Neuronal stem cell (in vitro differentiated cells): Measurements from ENCODE around the gene UMODL1.
A peak's percentile ranks its signal among the peaks of the same experiment; 100 is the strongest.

Source experiments
- DNase-seq: peaks from one replicate; pipeline ENCODE4 v3.0.0-alpha.2; 2013; ENCODE audit warnings: low spot score
- H2AFZ ChIP-seq: one replicate; pipeline ENCODE4 v1.6.1; 2013; ENCODE audit warnings: mild to moderate bottlenecking, low read length, inconsistent platforms
- H2AK5ac ChIP-seq: 2 replicates; pipeline ENCODE4 v1.6.1; 2013; ENCODE audit warnings: low read depth, mild to moderate bottlenecking, inconsistent platforms, low read length, moderate library complexity, mixed read lengths
- H2BK120ac ChIP-seq: 2 replicates; pipeline ENCODE4 v1.6.1; 2013; ENCODE audit warnings: low read depth, mild to moderate bottlenecking, inconsistent platforms, low read length, moderate library complexity, mixed read lengths
- H2BK12ac ChIP-seq: one replicate; pipeline ENCODE4 v1.6.1; 2013; ENCODE audit warnings: low read length, inconsistent platforms
- H2BK15ac ChIP-seq: 2 replicates; pipeline ENCODE4 v1.6.1; 2013; ENCODE audit warnings: mild to moderate bottlenecking, low read length, inconsistent platforms, mixed read lengths
- H2BK5ac ChIP-seq: one replicate; pipeline ENCODE4 v1.6.1; 2013; ENCODE audit warnings: inconsistent platforms, mild to moderate bottlenecking, low read length, moderate library complexity
- H3K14ac ChIP-seq: one replicate; pipeline ENCODE4 v1.6.1; 2013; ENCODE audit warnings: low read length, inconsistent platforms
- H3K18ac ChIP-seq: 2 replicates; pipeline ENCODE4 v1.6.1; 2013; ENCODE audit warnings: low read length, inconsistent platforms
- H3K23ac ChIP-seq: 2 replicates; pipeline ENCODE4 v1.6.1; 2013; ENCODE audit warnings: low read depth, mild to moderate bottlenecking, mixed read lengths, low read length, inconsistent platforms; ENCODE audit not compliant: poor library complexity
- H3K27ac ChIP-seq: replicated peaks from 3 replicates; pipeline ENCODE4 v1.5.1; 2013; ENCODE audit warnings: low read length, inconsistent platforms
- H3K27me3 ChIP-seq, 3 experiments: 2 replicates each; pipeline ENCODE4 v1.6.1; 2013; ENCODE audit warnings: low read length in 3 of 3, mild to moderate bottlenecking in 2 of 3, inconsistent platforms in 1 of 3, low read depth in 1 of 3, mixed read lengths in 1 of 3, moderate library complexity in 1 of 3; ENCODE audit not compliant: control insufficient read depth in 3 of 3, insufficient read depth in 3 of 3
- H3K36me3 ChIP-seq, 2 donors: replicated peaks in 1 of 2; 2 replicates each; pipeline ENCODE4 v1.6.1; 2013; ENCODE audit warnings: low read length in 2 of 2; ENCODE audit not compliant: control insufficient read depth in 2 of 2, insufficient read depth in 2 of 2
- H3K4ac ChIP-seq: 2 replicates; pipeline ENCODE4 v1.6.1; 2013; ENCODE audit warnings: inconsistent platforms, mild to moderate bottlenecking, low read length, moderate library complexity
- H3K4me1 ChIP-seq, 2 donors: 1 replicate in 1 of 2; 2 replicates in 1 of 2; pipeline ENCODE4 v1.6.1; 2013; ENCODE audit warnings: low read length in 2 of 2, low read depth in 1 of 2; ENCODE audit not compliant: control insufficient read depth in 2 of 2, insufficient read depth in 1 of 2
- H3K4me2 ChIP-seq: one replicate; pipeline ENCODE4 v1.6.1; 2013; ENCODE audit warnings: mild to moderate bottlenecking, low read length, inconsistent platforms; ENCODE audit not compliant: insufficient read depth, poor library complexity, severe bottlenecking
- H3K4me3 ChIP-seq, 2 donors: 2 replicates each; pipeline ENCODE4 v1.5.1; 2013; ENCODE audit warnings: low read length in 2 of 2, mild to moderate bottlenecking in 2 of 2, inconsistent platforms in 1 of 2, moderate library complexity in 1 of 2
- H3K79me1 ChIP-seq: one replicate; pipeline ENCODE4 v1.6.1; 2013; ENCODE audit warnings: low read depth, mild to moderate bottlenecking, inconsistent platforms, low read length, moderate library complexity
- H3K9ac ChIP-seq: one replicate; pipeline ENCODE4 v1.6.1; 2013; ENCODE audit warnings: mild to moderate bottlenecking, low read depth, low read length, inconsistent platforms; ENCODE audit not compliant: poor library complexity
- H3K9me3 ChIP-seq, 2 donors: replicated peaks in 1 of 2; 2 replicates each; pipeline versions ENCODE3 to v1.6.1; 2013; ENCODE audit warnings: low read length in 2 of 2, mild to moderate bottlenecking in 2 of 2, inconsistent platforms in 1 of 2, low read depth in 1 of 2, mixed read lengths in 1 of 2, moderate library complexity in 1 of 2; ENCODE audit not compliant: control insufficient read depth in 2 of 2, insufficient read depth in 1 of 2
- H4K8ac ChIP-seq: one replicate; pipeline ENCODE4 v1.6.1; 2013; ENCODE audit warnings: low read depth, mild to moderate bottlenecking, inconsistent platforms, low read length, moderate library complexity
- H4K91ac ChIP-seq: one replicate; pipeline ENCODE4 v1.6.1; 2013; ENCODE audit warnings: low read length, low read depth, mild to moderate bottlenecking, inconsistent platforms; ENCODE audit not compliant: poor library complexity
- WGBS, 2 donors: extraction: QIAGEN DNeasy Blood & Tissue Kit; methylation state at CpG; one replicate each; pipeline ENCODE4 v1.1.7; 2013; ENCODE audit warnings: missing lambda C conversion rate in 2 of 2, mixed read lengths in 1 of 2; ENCODE audit not compliant: insufficient read length in 2 of 2, insufficient replicate concordance in 1 of 2; ENCODE audit errors: extremely low coverage in 2 of 2; 5-methylcytosine and 5-hydroxymethylcytosine counted together

UMODL1 gene

GRCh38 chr21:42082501-42083360 is 11.6 kb downstream of the UMODL1 start:
- Histone ChIP-seq H2AK5ac (peak overlapping the region; percentile 81), H3K27ac (no peak overlapping the region), H3K23ac (peak overlapping the region; percentile 44), H2BK5ac (no peak overlapping the region), H4K91ac (no peak overlapping the region), H3K79me1 (no peaks in the 10 kb centered on the region), H3K9ac (no peak overlapping the region), H3K4me3 (no peak overlapping the region), H3K9me3 (no peaks in the 10 kb centered on the region), H2BK12ac (no peak overlapping the region), H3K36me3 (no peaks in the 10 kb centered on the region), H4K8ac (no peak overlapping the region), H2AFZ (no peak overlapping the region), H2BK120ac (peak overlapping the region; percentile 56), H3K14ac (no peak overlapping the region), H3K4me2 (no peak overlapping the region), H3K27me3 (peaks cover 0 to 20% (median 0%) of the 10 kb centered on the region in 3 experiments), H3K18ac (peak overlapping the region; percentile 72), H2BK15ac (no peak overlapping the region), H3K4ac (no peak overlapping the region), H3K4me1 (peaks cover 8 to 9% of the 10 kb centered on the region in 2 donors)
- WGBS, 2 donors, result no CpG with 5 or more reads among the region's 22 CpGs
- no peak for DNase-seq

- no peak overlapping the region for H2AFZ ChIP-seq
- peak overlapping the region; percentile 69 for H3K18ac ChIP-seq
- no peak overlapping the region for H2BK12ac ChIP-seq
- H3K4me3 ChIP-seq, result no peak overlapping the region
- H2BK15ac ChIP-seq, result no peak overlapping the region
- no peaks in the 10 kb centered on the region for H3K79me1 ChIP-seq
- H2BK5ac ChIP-seq, result no peak overlapping the region
- no peaks in the 10 kb centered on the region for H3K9me3 ChIP-seq
- H3K36me3 ChIP-seq, result no peaks in the 10 kb centered on the region
- peak overlapping the region; percentile 66 for H2AK5ac ChIP-seq
- no peak overlapping the region for H3K4me2 ChIP-seq
- no peak overlapping the region for H3K4ac ChIP-seq
- H3K27ac ChIP-seq, result no peak overlapping the region
- H3K23ac ChIP-seq, result peak overlapping the region; percentile 44
- no peak overlapping the region for H4K91ac ChIP-seq
- no CpG with 5 or more reads among the region's 6 CpGs for WGBS, 2 donors
- no peak overlapping the region for H4K8ac ChIP-seq
- H3K14ac ChIP-seq, result no peak overlapping the region
- no peak overlapping the region for H3K9ac ChIP-seq
- peaks cover 0 to 26% (median 0%) of the 10 kb centered on the region in 3 experiments for H3K27me3 ChIP-seq
- H2BK120ac ChIP-seq, result no peak overlapping the region
- no peak for DNase-seq
- H3K4me1 ChIP-seq, result peaks cover 8 to 9% of the 10 kb centered on the region in 2 donors
These were observed 12.2 kb downstream of the UMODL1 start for GRCh38 chr21:42083361-42083690.

- no peak overlapping the region for H3K23ac ChIP-seq
These were observed 13.0 kb downstream of the UMODL1 start for GRCh38 chr21:42084079-42084478.

GRCh38 chr21:42085246-42086077 is 14.3 kb downstream of the UMODL1 start:
- no peak for DNase-seq
- H3K4me3 ChIP-seq, result no peak overlapping the region
- H2AFZ ChIP-seq, result no peak overlapping the region
- H4K91ac ChIP-seq, result no peak overlapping the region
- WGBS, 2 donors, result no CpG with 5 or more reads among the region's 16 CpGs
- H2BK120ac ChIP-seq, result no peak overlapping the region
- no peak overlapping the region for H3K4me2 ChIP-seq
- H3K23ac ChIP-seq, result no peak overlapping the region
- peaks cover 8 to 9% of the 10 kb centered on the region in 2 donors for H3K4me1 ChIP-seq
- no peaks in the 10 kb centered on the region for H3K79me1 ChIP-seq
- H2BK12ac ChIP-seq, result no peak overlapping the region
- H3K18ac ChIP-seq, result no peak overlapping the region
- no peaks in the 10 kb centered on the region for H3K9me3 ChIP-seq
- no peak overlapping the region for H3K14ac ChIP-seq
- peak overlapping the region; percentile 44 for H2BK15ac ChIP-seq
- no peak overlapping the region for H2BK5ac ChIP-seq
- H3K27ac ChIP-seq, result no peak overlapping the region
- peaks cover 0 to 28% (median 0%) of the 10 kb centered on the region in 3 experiments for H3K27me3 ChIP-seq
- H3K36me3 ChIP-seq, result no peaks in the 10 kb centered on the region
- no peak overlapping the region for H4K8ac ChIP-seq
- no peak overlapping the region for H3K4ac ChIP-seq
- H3K9ac ChIP-seq, result no peak overlapping the region
- H2AK5ac ChIP-seq, result peak overlapping the region; percentile 2

More at GRCh38 chr21:42084079-42084478, 13.0 kb downstream of the UMODL1 start:
- no peak overlapping the region for H3K18ac ChIP-seq
- H3K9me3 ChIP-seq, result no peaks in the 10 kb centered on the region
- no peak overlapping the region for H3K4me2 ChIP-seq
- H3K9ac ChIP-seq, result no peak overlapping the region
- WGBS, 2 donors, result no CpG with 5 or more reads among the region's 12 CpGs
- H3K36me3 ChIP-seq, result no peaks in the 10 kb centered on the region
- no peak overlapping the region for H3K4ac ChIP-seq
- no peak overlapping the region for H2BK120ac ChIP-seq
- no peak overlapping the region for H4K8ac ChIP-seq
- no peak overlapping the region for H3K27ac ChIP-seq
- peaks cover 8 to 9% of the 10 kb centered on the region in 2 donors for H3K4me1 ChIP-seq
- no peak overlapping the region for H2AFZ ChIP-seq
- peaks cover 0 to 29% (median 0%) of the 10 kb centered on the region in 3 experiments for H3K27me3 ChIP-seq
- peak overlapping the region; percentile 3 for H2AK5ac ChIP-seq
- no peak overlapping the region for H4K91ac ChIP-seq
- no peak overlapping the region for H3K4me3 ChIP-seq
- H3K79me1 ChIP-seq, result no peaks in the 10 kb centered on the region
- no peak overlapping the region for H2BK15ac ChIP-seq
- H2BK12ac ChIP-seq, result no peak overlapping the region
- no peak overlapping the region for H3K14ac ChIP-seq
- DNase-seq, result no peak
- no peak overlapping the region for H2BK5ac ChIP-seq
